IMR-90 (cell line): ENCODE results near the gene FANK1. TPM values are rescaled to one million over a fixed set of nuclear protein-coding genes. Genes with fewer than 3 reads are reported as not detected.

Source experiments
- ATAC-seq: fragments of 200-7000 bp; cut with Tn5 transposase; 2 replicates; pipeline ENCODE4 v1.9.1; 2020; ENCODE audit warnings: low read depth, mild to moderate bottlenecking, moderate library complexity
- BruUV-seq: library from RNA; stranded (reverse); fragments of 400-500 nt; replicated peaks from 2 replicates; lab custom pipeline; 2021; lab: Mats Ljungman, UMichigan
- CTCF ChIA-PET: fragments of 300-600 bp; formaldehyde crosslinking; extraction: SDS; loops from one replicate; lab custom pipeline; 2021; ENCODE audit warnings: antibody characterized with exemption; lab: Yijun Ruan, JAX
- POLR2A ChIA-PET: fragments of 300-600 bp; sonication (Branson Sonifier 250); formaldehyde crosslinking; loops from one replicate; lab custom pipeline; 2022; ENCODE audit warnings: antibody characterized with exemption; ENCODE audit not compliant: unreplicated experiment; lab: Charles Lee
- DNase-seq: peaks from one replicate; pipeline ENCODE4 v3.0.0; 2013
- H2AFZ ChIP-seq: replicated peaks from 2 replicates; pipeline ENCODE3; 2013; ENCODE audit warnings: low read length, mild to moderate bottlenecking; ENCODE audit not compliant: poor library complexity
- H2AK5ac ChIP-seq: 2 replicates; pipeline ENCODE4 v1.6.1; 2013; ENCODE audit warnings: low read depth, low read length, inconsistent platforms
- H2AK9ac ChIP-seq: replicated peaks from 2 replicates; pipeline ENCODE3; 2013; ENCODE audit warnings: mild to moderate bottlenecking, low read depth, low read length, moderate library complexity; ENCODE audit not compliant: poor library complexity
- H2BK120ac ChIP-seq: 2 replicates; pipeline ENCODE4 v1.6.1; 2013; ENCODE audit warnings: low read depth, low read length, inconsistent platforms
- H2BK15ac ChIP-seq: 3 replicates; pipeline ENCODE4 v1.6.1; 2013; ENCODE audit warnings: low read depth, low read length, inconsistent platforms
- H2BK20ac ChIP-seq: 2 replicates; pipeline ENCODE4 v1.6.1; 2013; ENCODE audit warnings: low read depth, mild to moderate bottlenecking, inconsistent platforms, low read length, moderate library complexity
- H2BK5ac ChIP-seq: 2 replicates; pipeline ENCODE4 v1.6.1; 2013; ENCODE audit warnings: mild to moderate bottlenecking, low read depth, low read length, inconsistent platforms; ENCODE audit not compliant: poor library complexity, severe bottlenecking
- H3K14ac ChIP-seq: replicated peaks from 2 replicates; pipeline ENCODE4 v1.6.1; 2013; ENCODE audit warnings: low read depth, low read length, inconsistent platforms
- H3K18ac ChIP-seq: 2 replicates; pipeline ENCODE4 v1.6.1; 2013; ENCODE audit warnings: low read depth, low read length, control low read depth
- H3K23ac ChIP-seq: 2 replicates; pipeline ENCODE4 v1.6.1; 2013; ENCODE audit warnings: low read depth, low read length, inconsistent platforms
- H3K27ac ChIP-seq: 2 replicates; pipeline ENCODE4 v1.5.1; 2013; ENCODE audit warnings: mild to moderate bottlenecking, control low read depth, low read length; ENCODE audit not compliant: insufficient read depth
- H3K27me3 ChIP-seq: 2 replicates; pipeline ENCODE4 v1.6.1; 2013; ENCODE audit warnings: low read length; ENCODE audit not compliant: control insufficient read depth, insufficient read depth
- H3K36me3 ChIP-seq: 2 replicates; pipeline ENCODE4 v1.6.1; 2013; ENCODE audit warnings: low read length, mixed read lengths; ENCODE audit not compliant: control insufficient read depth, insufficient read depth
- H3K4ac ChIP-seq: 2 replicates; pipeline ENCODE4 v1.6.1; 2013; ENCODE audit warnings: low read depth, low read length, inconsistent platforms
- H3K4me1 ChIP-seq: 2 replicates; pipeline ENCODE4 v1.6.1; 2013; ENCODE audit warnings: low read length, mixed read lengths; ENCODE audit not compliant: control insufficient read depth, insufficient read depth
- H3K4me2 ChIP-seq: 2 replicates; pipeline ENCODE4 v1.6.1; 2013; ENCODE audit warnings: low read depth, mild to moderate bottlenecking, control low read depth, low read length, moderate library complexity
- H3K4me3 ChIP-seq: 2 replicates; pipeline ENCODE4 v1.5.1; 2013; ENCODE audit warnings: low read depth, mild to moderate bottlenecking, control low read depth, low read length, moderate library complexity; ENCODE audit not compliant: insufficient read depth
- H3K56ac ChIP-seq: 2 replicates; pipeline ENCODE4 v1.6.1; 2013; ENCODE audit warnings: low read length, inconsistent platforms; ENCODE audit not compliant: insufficient read depth; ENCODE audit errors: extremely low read depth
- H3K79me1 ChIP-seq, 2 experiments: 2 replicates each; pipeline ENCODE4 v1.6.1; 2013; ENCODE audit warnings: low read length in 2 of 2, inconsistent platforms in 1 of 2, low read depth in 1 of 2
- H3K9ac ChIP-seq: 2 replicates; pipeline ENCODE4 v1.6.1; 2013; ENCODE audit warnings: low read depth, low read length, control low read depth
- H3K9me1 ChIP-seq: 2 replicates; pipeline ENCODE4 v1.6.1; 2013; ENCODE audit warnings: low read length, inconsistent platforms; ENCODE audit not compliant: insufficient read depth
- H3K9me3 ChIP-seq: 2 replicates; pipeline ENCODE4 v1.6.1; 2013; ENCODE audit warnings: low read length; ENCODE audit not compliant: control insufficient read depth, insufficient read depth
- H4K20me1 ChIP-seq: 2 replicates; pipeline ENCODE4 v1.6.1; 2013; ENCODE audit warnings: low read length, inconsistent platforms; ENCODE audit not compliant: insufficient read depth
- H4K5ac ChIP-seq: 2 replicates; pipeline ENCODE4 v1.6.1; 2013; ENCODE audit warnings: mild to moderate bottlenecking, low read depth, low read length, control low read depth
- H4K8ac ChIP-seq, 2 experiments: 2 replicates each; pipeline ENCODE4 v1.6.1; 2013; ENCODE audit warnings: low read depth in 2 of 2, low read length in 2 of 2, control low read depth in 1 of 2, inconsistent platforms in 1 of 2
- H4K91ac ChIP-seq: 2 replicates; pipeline ENCODE4 v1.6.1; 2013; ENCODE audit warnings: low read depth, low read length, inconsistent platforms; ENCODE audit not compliant: insufficient read depth
- MAFK ChIP-seq: IDR thresholded peaks from 2 replicates; pipeline ENCODE4 v1.6.1; 2012; ENCODE audit warnings: low read depth, low read length, improper control_type of control experiment
- MAZ ChIP-seq: IDR thresholded peaks from 2 replicates; pipeline ENCODE4 v1.6.1; 2012; ENCODE audit warnings: low read depth, mild to moderate bottlenecking, low read length, improper control_type of control experiment, moderate library complexity, borderline replicate concordance
- MXI1 ChIP-seq: IDR thresholded peaks from 2 replicates; pipeline ENCODE4 v1.6.1; 2012; ENCODE audit warnings: low read depth, mild to moderate bottlenecking, low read length, moderate library complexity, borderline replicate concordance
- NFE2L2 ChIP-seq: fragments of 150-350 bp; IDR thresholded peaks from 2 replicates; pipeline ENCODE4 v1.6.1; 2016; ENCODE audit warnings: low read depth, mild to moderate bottlenecking, low read length
- POLR2A ChIP-seq: IDR thresholded peaks from 2 replicates; pipeline ENCODE4 v1.6.1; 2012; ENCODE audit warnings: mild to moderate bottlenecking, low read depth, low read length
- RCOR1 ChIP-seq: IDR thresholded peaks from 2 replicates; pipeline ENCODE4 v1.6.1; 2012; ENCODE audit warnings: mild to moderate bottlenecking, low read length, improper control_type of control experiment; ENCODE audit not compliant: insufficient replicate concordance
- RFX5 ChIP-seq: IDR thresholded peaks from 2 replicates; pipeline ENCODE4 v1.8.0; 2012; ENCODE audit warnings: low read depth, mild to moderate bottlenecking, low read length, moderate library complexity
- WGBS, 2 experiments: methylation state at CpG; one replicate each; pipeline versions ENCODE4 v1.1.5 to v1.1.7; 2013; ENCODE audit warnings: missing lambda C conversion rate in 2 of 2; ENCODE audit not compliant: insufficient read length in 1 of 2; ENCODE audit errors: extremely low coverage in 2 of 2; 5-methylcytosine and 5-hydroxymethylcytosine counted together
- dilution Hi-C: fragments of 300-500 bp; cut with HindIII; formaldehyde crosslinking; loops from one replicate; pipeline ENCODE4 v1.14.3; 2018; ENCODE audit warnings: low sequenced_read_pairs; ENCODE audit not compliant: unreplicated experiment
- in situ Hi-C: fragments of 300-500 bp; cut with MboI; formaldehyde crosslinking; loops from 3 replicates; pipeline ENCODE4 v1.14.3; 2019; ENCODE audit warnings: low sequenced_read_pairs, inconsistent platforms, mixed read lengths
- intact Hi-C: fragments of 100-400 bp; cut with micrococcal nuclease; formaldehyde crosslinking; loops from 2 replicates; pipeline ENCODE4 v1.10.0; 2022
- polyA plus RNA-seq, 3 experiments: library from polyadenylated mRNA; depleted of rRNA; stranded (reverse); fragments of >200 nt; gene quantifications; 2 replicates each; pipeline ENCODE4 v1.2.3, GENCODE V29; 2012; ENCODE audit warnings: low replicate concordance in 1 of 3
- total RNA-seq: library from RNA; depleted of rRNA; stranded (reverse); fragments of >200 nt; gene quantifications from 2 replicates; pipeline ENCODE4 v1.2.3, GENCODE V29; 2012
- TF ChIP-seq, protein P1 (sequence below): fragments of 150-350 bp; IDR thresholded peaks from 2 replicates; pipeline ENCODE4 v1.6.1; 2016; ENCODE audit warnings: low read depth, mild to moderate bottlenecking, low read length, moderate library complexity, borderline replicate concordance

FANK1 gene
- total and polyA plus RNA-seq, 2 of the 4 experiments (the other 2 are of a cell fraction), result 0.90 to 2.2 TPM

DNA sequence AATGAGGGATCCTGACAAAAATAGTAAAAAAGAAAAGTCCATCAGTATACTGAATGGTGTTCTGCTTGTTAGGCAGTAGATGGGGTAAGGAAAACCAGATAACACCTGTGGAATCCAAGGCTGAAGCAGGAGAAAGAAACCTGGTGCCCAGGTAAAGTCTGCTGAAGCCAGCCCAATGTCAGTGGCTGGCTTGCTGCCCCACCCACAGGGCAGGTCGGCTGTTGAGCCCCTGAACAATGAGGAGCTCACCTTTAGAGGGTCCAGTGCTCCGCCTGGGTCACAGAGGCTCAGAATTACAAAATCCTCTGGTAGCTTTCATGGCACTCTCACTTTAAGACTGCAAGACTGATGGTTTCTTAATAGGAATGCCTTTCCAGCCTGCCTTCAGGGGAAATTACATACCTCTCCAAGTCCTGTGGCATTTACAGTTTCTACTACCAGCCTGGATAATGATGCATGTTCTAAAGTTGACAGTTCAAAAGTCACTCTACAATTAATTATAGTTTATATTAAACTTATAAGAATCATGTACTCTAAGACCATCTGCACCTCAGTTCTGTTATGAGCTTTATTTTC, 39.1 kb upstream of the FANK1 start:
- TF ChIP-seq POLR2A (no peak), MXI1 (no peak), NFE2L2 (no peak), MAZ (no peak), RCOR1 (no peak), MAFK (no peak), RFX5 (no peak)
- TF ChIP-seq, protein P1, sequence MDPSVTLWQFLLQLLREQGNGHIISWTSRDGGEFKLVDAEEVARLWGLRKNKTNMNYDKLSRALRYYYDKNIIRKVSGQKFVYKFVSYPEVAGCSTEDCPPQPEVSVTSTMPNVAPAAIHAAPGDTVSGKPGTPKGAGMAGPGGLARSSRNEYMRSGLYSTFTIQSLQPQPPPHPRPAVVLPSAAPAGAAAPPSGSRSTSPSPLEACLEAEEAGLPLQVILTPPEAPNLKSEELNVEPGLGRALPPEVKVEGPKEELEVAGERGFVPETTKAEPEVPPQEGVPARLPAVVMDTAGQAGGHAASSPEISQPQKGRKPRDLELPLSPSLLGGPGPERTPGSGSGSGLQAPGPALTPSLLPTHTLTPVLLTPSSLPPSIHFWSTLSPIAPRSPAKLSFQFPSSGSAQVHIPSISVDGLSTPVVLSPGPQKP, result no peak
- no peak overlapping the region for H3K14ac ChIP-seq
- no peaks in the 10 kb centered on the region; a peak in 1 of 4 replicates for H3K79me1 ChIP-seq
- intact Hi-C loops (no loop called here), dilution Hi-C loops (no loop called here), in situ Hi-C loops (no loop called here)
- H4K91ac ChIP-seq, result no peak overlapping the region
- no peak overlapping the region for H2AK9ac ChIP-seq
- H2BK15ac ChIP-seq, result no peak overlapping the region
- H3K27ac ChIP-seq, result no peak overlapping the region
- no peak overlapping the region for H3K18ac ChIP-seq
- no peak overlapping the region for H2BK120ac ChIP-seq
- H3K4ac ChIP-seq, result no peak overlapping the region
- no peak overlapping the region for H4K5ac ChIP-seq
- H3K9ac ChIP-seq, result no peak overlapping the region
- no TSS peak for BruUV-seq
- no peak overlapping the region for H2AK5ac ChIP-seq
- H2BK20ac ChIP-seq, result no peak overlapping the region
- no peak for ATAC-seq
- H4K20me1 ChIP-seq, result no peaks in the 10 kb centered on the region
- POLR2A ChIA-PET, result no interaction called here
- H3K9me3 ChIP-seq, result no peaks in the 10 kb centered on the region
- no peak overlapping the region for H3K4me3 ChIP-seq
- H4K8ac ChIP-seq, result no peak overlapping the region
- H3K9me1 ChIP-seq, result no peaks in the 10 kb centered on the region
- H3K56ac ChIP-seq, result no peak overlapping the region
- no peak overlapping the region for H3K4me2 ChIP-seq
- DNase-seq, result no peak
- H3K36me3 ChIP-seq, result peaks cover 15% of the 10 kb centered on the region
- 40% methylated on average over 1 of the region's 2 CpGs; no CpG with 5 or more reads in 1 of the 2 experiments for WGBS, 2 experiments
- no peak overlapping the region for H2BK5ac ChIP-seq
- H2AFZ ChIP-seq, result no peak overlapping the region
- no peaks in the 10 kb centered on the region for H3K4me1 ChIP-seq
- no peak overlapping the region for H3K23ac ChIP-seq
- no peaks in the 10 kb centered on the region for H3K27me3 ChIP-seq
- CTCF ChIA-PET, result interaction anchor here (1.1 kb wide), 1 partner anchor 9 kb away, joined by 4 read pairs; no protein-coding TSS in a partner anchor
